Measurements from ENCODE around the gene ROBO2. TPM values are rescaled to one million over a fixed set of nuclear protein-coding genes. Genes with fewer than 3 reads are reported as not detected.

ROBO2 gene
- total RNA-seq, 4 donors from 2014 or later, result 0.20 to 0.41 (median 0.32) TPM; not detected in 1

DNA sequence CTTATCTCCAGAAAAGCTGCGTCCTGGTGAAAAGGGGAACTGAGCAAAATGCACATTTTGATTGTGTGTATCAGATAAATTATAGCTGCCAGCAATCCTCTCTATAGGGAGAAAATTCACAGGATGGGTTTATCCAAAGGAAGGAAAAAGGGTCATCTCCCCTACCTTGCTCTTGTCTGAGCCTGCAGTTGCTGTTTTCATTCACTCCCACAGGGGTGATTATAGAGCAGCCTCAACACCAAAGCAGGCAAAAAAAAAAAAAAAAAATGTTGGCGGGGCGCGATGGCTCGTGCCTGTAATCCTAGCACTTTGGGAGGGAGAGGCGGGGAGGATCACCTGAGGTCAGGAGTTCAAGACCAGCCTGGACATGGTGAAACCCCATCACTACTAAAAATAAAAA is 333.7 kb downstream of the ROBO2 start:
- Histone ChIP-seq H3K27me3 (no peaks in the 10 kb centered on the region), H3K27ac (no peak overlapping the region), H3K4me1 (no peaks in the 10 kb centered on the region), H3K4me3 (no peak overlapping the region), H3K9me3 (no peaks in the 10 kb centered on the region), H3K36me3 (no peaks in the 10 kb centered on the region)
- 67 to 93% methylated on average over 1 to 6 of the region's 6 CpGs for WGBS, 2 donors (ENCODE audit: low coverage in 1 of 2)
- intact Hi-C loops (cut with DNase I; ENCODE audit: low total_unique reads) (no loop called here), in situ Hi-C loops (cut with MboI; ENCODE audit: low pct_ligation_motif_present in 1 of 4, low pct_unique_long_range_greater_than_20kb in 1 of 4, low sequenced_read_pairs in 3 of 4) (no loop called here)
- TF ChIP-seq POLR2A (IDR thresholded peaks at IDR 0.05) (no peak), POLR2AphosphoS5 (IDR thresholded peaks at IDR 0.05) (no peak), EP300 (IDR thresholded peaks at IDR 0.05; ENCODE audit: low read depth) (no peak)
- TF ChIP-seq, protein P1, sequence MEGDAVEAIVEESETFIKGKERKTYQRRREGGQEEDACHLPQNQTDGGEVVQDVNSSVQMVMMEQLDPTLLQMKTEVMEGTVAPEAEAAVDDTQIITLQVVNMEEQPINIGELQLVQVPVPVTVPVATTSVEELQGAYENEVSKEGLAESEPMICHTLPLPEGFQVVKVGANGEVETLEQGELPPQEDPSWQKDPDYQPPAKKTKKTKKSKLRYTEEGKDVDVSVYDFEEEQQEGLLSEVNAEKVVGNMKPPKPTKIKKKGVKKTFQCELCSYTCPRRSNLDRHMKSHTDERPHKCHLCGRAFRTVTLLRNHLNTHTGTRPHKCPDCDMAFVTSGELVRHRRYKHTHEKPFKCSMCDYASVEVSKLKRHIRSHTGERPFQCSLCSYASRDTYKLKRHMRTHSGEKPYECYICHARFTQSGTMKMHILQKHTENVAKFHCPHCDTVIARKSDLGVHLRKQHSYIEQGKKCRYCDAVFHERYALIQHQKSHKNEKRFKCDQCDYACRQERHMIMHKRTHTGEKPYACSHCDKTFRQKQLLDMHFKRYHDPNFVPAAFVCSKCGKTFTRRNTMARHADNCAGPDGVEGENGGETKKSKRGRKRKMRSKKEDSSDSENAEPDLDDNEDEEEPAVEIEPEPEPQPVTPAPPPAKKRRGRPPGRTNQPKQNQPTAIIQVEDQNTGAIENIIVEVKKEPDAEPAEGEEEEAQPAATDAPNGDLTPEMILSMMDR (IDR thresholded peaks at IDR 0.05), result no peak
- no peak for DNase-seq

GRCh38 chr3:77376511-77376910 is 336.6 kb downstream of the ROBO2 start:
- no peak for DNase-seq
- Histone ChIP-seq H3K36me3 (no peaks in the 10 kb centered on the region), H3K9me3 (no peaks in the 10 kb centered on the region), H3K27ac (no peak overlapping the region), H3K4me1 (no peaks in the 10 kb centered on the region), H3K4me3 (no peak overlapping the region), H3K27me3 (no peaks in the 10 kb centered on the region)
- TF ChIP-seq POLR2AphosphoS5 (IDR thresholded peaks at IDR 0.05), result no peak
- no peak for TF ChIP-seq EP300 (IDR thresholded peaks at IDR 0.05; ENCODE audit: low read depth)
- TF ChIP-seq POLR2A (IDR thresholded peaks at IDR 0.05), result no peak
- TF ChIP-seq, protein P1 (IDR thresholded peaks at IDR 0.05), result no peak
- WGBS, 2 donors (ENCODE audit: low coverage in 1 of 2), result 82 to 92% methylated on average over 2 of the region's 2 CpGs
- in situ Hi-C loops (cut with MboI; ENCODE audit: low pct_ligation_motif_present in 1 of 4, low pct_unique_long_range_greater_than_20kb in 1 of 4, low sequenced_read_pairs in 3 of 4) (no loop called here), intact Hi-C loops (cut with DNase I; ENCODE audit: low total_unique reads) (no loop called here)

GRCh38 chr3:77377717-77378116 is 337.8 kb downstream of the ROBO2 start:
- Histone ChIP-seq H3K36me3 (no peaks in the 10 kb centered on the region), H3K4me3 (no peak overlapping the region), H3K4me1 (no peaks in the 10 kb centered on the region), H3K27me3 (no peaks in the 10 kb centered on the region), H3K27ac (no peak overlapping the region), H3K9me3 (no peaks in the 10 kb centered on the region)
- in situ Hi-C loops (cut with MboI; ENCODE audit: low pct_ligation_motif_present in 1 of 4, low pct_unique_long_range_greater_than_20kb in 1 of 4, low sequenced_read_pairs in 3 of 4), result no loop called here
- 83 to 100% methylated on average over 1 of the region's 1 CpG for WGBS, 2 donors (ENCODE audit: low coverage in 1 of 2)
- DNase-seq, result no peak
- intact Hi-C loops (cut with DNase I; ENCODE audit: low total_unique reads), result no loop called here
- no peak for TF ChIP-seq POLR2A (IDR thresholded peaks at IDR 0.05)
- TF ChIP-seq, protein P1 (IDR thresholded peaks at IDR 0.05), result no peak
- TF ChIP-seq EP300 (IDR thresholded peaks at IDR 0.05; ENCODE audit: low read depth), result no peak

DNA sequence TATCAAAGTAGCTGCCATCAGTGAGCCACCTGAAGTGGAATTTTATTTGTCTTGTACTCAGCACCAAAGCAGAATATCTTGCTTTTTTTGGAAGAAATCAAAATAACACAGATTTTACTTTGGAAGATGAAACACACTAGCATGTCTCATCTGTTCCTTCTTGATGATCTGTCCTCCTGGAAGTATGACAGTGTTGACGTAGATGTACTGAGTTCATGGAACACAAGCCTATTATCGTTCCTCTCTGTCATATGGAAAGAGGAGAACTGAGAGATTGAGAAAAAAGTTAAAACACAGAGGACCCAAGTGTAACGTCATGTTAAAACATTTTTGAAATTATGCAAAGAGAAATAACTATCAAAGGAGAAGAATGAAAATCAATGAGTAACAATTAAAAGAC is 340.2 kb downstream of the ROBO2 start:
- H3K4me3 ChIP-seq, result no peak overlapping the region
- no peak overlapping the region for H3K27ac ChIP-seq
- no peak for DNase-seq
- in situ Hi-C loops (cut with MboI; ENCODE audit: low pct_ligation_motif_present in 1 of 4, low pct_unique_long_range_greater_than_20kb in 1 of 4, low sequenced_read_pairs in 3 of 4) (no loop called here), intact Hi-C loops (cut with DNase I; ENCODE audit: low total_unique reads) (no loop called here)
- H3K4me1 ChIP-seq, result no peaks in the 10 kb centered on the region
- H3K36me3 ChIP-seq, result no peaks in the 10 kb centered on the region
- no peaks in the 10 kb centered on the region for H3K27me3 ChIP-seq
- TF ChIP-seq, protein P1 (IDR thresholded peaks at IDR 0.05), result no peak
- TF ChIP-seq POLR2A (IDR thresholded peaks at IDR 0.05) (no peak), POLR2AphosphoS5 (IDR thresholded peaks at IDR 0.05) (no peak), EP300 (IDR thresholded peaks at IDR 0.05; ENCODE audit: low read depth) (no peak)
- WGBS, 2 donors (ENCODE audit: low coverage in 1 of 2), result 76 to 82% methylated on average over 3 of the region's 3 CpGs
- no peaks in the 10 kb centered on the region for H3K9me3 ChIP-seq
